Suppressor macrophage treated with lipopolysaccharide for 4 hours (primary cell): ENCODE data around the gene ARMCX2.
"Not testable (repeated sequence)": the region's sequence is repeated elsewhere in the genome, so short reads cannot be mapped to it uniquely, and the experiment has no call there.

Source experiments
- DNase-seq: peaks from one replicate; pipeline ENCODE4 v3.0.0-alpha.2; 2020

The ARMCX2 gene

GRCh38 chrX:101659601-101660063 lies at the start of gene ARMCX2:
Gene ARMCX2 (minus strand): TSS chrX:101659850. CDS start chrX:101657588, 2,262 bp downstream.
- no peak for DNase-seq

GRCh38 chrX:101709384-101709783 lies 49.7 kb upstream of the ARMCX2 start:
- DNase-seq, result no peak

- no peak for DNase-seq
Measured at GRCh38 chrX:101708163-101708562, 48.5 kb upstream of the ARMCX2 start.

GRCh38 chrX:101693476-101693875 lies 33.8 kb upstream of the ARMCX2 start:
- DNase-seq, result no peak

- DNase-seq, result no peak
Measured at GRCh38 chrX:101691835-101692234, 32.2 kb upstream of the ARMCX2 start.

- no peak for DNase-seq
Measured at GRCh38 chrX:101686574-101686973, 26.9 kb upstream of the ARMCX2 start.

DNA sequence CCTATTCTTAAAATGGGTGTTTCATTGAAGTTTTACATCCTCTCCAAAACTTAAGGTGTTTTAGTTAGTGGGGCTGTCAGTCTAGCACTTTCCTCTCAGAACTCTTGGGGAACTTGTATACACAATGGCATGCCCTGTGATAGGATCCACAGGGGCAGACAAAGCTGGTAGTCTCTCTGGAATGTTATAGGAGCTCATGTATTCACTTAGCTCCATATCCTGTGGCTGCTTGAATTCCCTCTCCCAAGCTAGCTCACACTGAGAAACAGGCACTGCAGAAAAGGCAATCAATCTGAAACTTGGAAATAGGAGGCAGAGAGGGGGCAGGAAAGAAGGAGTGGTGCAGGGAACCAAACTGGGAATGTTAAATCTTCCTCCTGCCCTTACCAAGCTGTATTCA lies 26.3 kb upstream of the ARMCX2 start:
- no peak for DNase-seq

DNA sequence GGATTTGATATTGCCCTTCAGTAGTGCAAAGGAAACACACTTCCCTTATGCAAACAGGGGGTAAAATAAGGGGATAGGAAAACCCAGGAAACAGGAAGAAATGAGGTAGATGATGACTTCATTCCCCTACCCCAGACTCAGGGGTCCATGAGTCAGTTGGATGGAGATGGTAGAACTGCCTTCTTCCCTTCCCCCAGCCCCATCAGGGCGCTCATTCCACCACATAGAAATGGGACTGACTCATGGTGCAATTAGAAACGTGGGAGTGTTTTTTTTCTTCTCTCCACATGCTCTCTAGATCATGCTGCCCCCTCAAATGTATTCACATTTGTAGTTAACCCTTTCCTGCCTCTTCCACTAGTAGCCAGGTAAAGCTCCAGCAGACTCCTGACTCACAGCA lies 23.1 kb upstream of the ARMCX2 start:
- DNase-seq, result no peak

DNA sequence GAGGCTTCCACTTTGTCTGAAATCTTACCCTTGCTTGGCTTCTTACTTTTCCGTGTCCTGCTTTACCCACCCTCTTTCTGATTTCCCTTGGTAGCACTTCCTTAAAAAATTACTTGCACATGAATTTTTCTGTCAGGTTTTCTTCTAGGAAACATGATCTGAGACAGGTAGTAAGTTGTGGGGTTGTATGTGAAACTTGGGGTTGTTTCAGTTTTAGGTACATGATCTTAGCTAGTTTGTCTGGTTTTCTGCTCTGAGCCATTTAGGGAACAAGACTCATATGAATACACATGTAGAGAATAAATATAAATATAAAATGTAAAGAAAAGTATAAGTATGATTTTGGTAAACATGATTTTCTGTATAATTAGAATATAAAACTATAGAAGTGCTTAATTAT lies 17.4 kb upstream of the ARMCX2 start:
- no peak for DNase-seq

- no peak for DNase-seq
Measured at GRCh38 chrX:101676571-101676970, 16.9 kb upstream of the ARMCX2 start.

DNA sequence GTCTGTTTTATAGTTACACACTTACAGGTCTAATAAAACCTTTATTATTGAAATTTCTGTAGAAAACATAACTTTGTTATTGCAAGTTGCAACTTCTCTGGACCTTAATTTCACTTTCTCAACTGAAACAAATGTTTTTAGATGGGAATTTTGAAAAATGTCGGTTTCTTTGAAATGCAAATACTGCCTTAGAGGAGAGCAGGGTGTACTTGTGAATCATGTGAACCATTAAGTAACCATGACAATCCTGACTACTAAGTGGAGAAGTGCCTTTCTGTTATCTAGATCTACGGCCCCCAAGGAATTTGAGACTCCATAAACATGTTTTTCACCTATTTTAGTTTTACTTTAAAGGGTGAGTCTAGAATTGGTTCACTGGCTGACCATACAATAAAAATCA lies 8.5 kb upstream of the ARMCX2 start:
- no peak for DNase-seq

DNA sequence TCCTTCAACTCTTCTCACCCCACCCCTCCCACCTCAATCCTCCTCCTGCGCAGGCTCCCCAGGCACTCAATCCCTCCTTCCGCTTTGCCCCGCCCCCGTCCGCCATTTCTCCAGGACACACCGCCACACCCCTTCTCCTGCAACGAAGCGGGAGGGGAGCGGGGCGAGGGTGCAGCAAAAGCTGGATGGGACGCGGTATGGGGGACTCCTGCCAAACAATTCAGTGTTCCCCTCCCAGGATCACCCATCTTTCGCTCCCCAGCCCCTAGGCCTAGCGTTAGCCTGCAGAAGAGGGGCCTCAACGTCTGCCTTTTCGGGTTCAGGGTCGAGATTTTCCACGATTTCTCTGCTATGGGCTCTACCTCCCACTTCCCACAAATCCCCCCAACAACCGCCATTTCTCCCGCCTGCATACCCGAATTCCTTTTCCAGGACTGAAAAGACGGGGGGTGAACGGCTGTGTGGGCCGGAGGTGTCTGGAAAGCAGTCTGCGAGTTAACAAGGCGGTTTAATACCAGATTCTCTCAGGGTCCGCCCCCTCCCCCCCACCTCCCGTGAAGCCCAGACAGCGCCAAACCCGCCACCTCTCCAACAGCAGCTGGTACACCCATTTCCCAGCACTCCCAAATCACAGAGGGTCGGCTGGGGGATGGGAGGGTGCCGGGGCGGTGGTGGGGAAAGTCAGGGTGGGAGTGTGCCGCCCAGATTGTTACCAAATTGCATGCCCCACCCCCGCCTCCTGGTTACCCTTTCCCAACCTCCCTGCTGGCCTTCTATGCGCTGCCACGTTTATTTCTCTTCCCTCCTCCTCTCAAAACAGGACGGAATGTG lies 774 bp downstream of the ARMCX2 start:
- DNase-seq, result peak; percentile 41

DNA sequence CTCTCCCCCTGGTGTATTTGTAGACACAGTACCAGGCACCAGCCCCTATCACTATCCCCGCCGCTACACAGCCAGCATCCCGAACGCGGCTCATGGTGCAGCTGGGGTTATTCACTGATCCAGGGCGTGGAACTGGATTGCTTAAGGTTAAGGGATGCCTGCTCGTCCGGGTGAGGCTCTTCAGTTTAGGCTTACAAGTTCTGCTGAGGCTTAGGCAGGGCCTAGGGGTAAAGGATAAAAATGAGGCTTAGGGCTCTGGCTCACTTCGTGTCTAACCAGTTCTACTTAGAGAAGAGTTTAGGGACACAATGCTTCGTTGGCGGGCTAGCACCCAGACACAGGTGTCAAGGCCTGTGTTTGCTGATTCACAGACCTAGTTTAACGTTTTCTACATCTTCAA lies 2.2 kb downstream of the ARMCX2 start:
- DNase-seq, result no peak

GRCh38 chrX:101656817-101657216 lies 2.8 kb downstream of the ARMCX2 start:
- DNase-seq, result no peak

DNA sequence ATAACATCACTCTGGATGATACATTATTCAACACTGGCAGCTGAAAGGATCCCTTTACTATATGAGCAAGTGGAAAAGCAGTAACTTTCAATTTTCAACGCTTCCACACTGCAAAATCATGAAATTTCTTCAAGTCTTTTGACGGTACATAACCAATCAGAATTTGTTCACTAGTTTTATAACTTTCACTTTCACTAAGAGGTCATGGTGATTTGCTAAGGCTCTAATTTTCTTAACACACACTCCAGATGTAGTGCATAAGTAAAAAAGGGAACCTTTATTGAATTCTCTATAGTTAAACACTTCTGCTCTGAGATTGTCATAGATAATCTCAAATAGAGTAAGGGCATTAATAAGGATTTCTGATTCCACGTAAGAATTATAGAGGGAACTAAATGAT lies 4.1 kb downstream of the ARMCX2 start:
- DNase-seq, result peak; percentile 48

DNA sequence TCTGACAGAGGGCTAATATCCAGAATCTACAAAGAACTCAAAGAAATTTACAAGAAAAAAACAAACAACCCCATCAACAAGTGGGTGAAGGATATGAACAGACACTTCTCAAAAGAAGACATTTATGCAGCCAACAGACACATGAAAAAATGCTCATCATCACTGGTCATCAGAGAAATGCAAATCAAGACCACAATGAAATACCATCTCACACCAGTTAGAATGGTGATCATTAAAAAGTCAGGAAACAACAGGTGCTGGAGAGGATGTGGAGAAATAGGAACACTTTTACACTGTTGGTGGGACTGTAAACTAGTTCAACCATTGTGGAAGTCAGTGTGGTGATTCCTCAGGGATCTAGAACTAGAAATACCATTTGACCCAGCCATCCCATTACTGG lies 11.9 kb downstream of the ARMCX2 start:
- not testable (repeated sequence) for DNase-seq

GRCh38 chrX:101642093-101642492 lies 17.6 kb downstream of the ARMCX2 start:
- DNase-seq, result peak; percentile 40

DNA sequence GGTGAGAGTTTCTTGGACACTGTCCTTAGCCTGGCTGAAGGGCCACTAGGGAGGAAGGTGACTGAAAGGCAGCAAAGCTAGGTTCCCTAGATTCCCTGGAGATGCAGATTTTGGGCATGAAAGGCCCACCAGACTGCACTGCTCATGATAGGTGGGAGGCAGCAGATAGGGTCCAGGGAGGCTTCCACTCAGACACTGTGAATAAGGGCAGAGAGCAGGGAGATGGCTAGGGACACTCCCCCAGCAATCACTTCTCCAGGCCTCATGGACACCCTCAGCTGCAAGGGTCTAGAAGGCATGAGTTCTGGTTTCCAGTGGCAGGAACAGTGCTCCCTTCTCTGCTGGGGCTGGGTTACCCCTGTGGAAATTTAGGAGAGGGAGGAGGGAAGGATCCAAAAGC lies 20.1 kb downstream of the ARMCX2 start:
- no peak for DNase-seq

DNA sequence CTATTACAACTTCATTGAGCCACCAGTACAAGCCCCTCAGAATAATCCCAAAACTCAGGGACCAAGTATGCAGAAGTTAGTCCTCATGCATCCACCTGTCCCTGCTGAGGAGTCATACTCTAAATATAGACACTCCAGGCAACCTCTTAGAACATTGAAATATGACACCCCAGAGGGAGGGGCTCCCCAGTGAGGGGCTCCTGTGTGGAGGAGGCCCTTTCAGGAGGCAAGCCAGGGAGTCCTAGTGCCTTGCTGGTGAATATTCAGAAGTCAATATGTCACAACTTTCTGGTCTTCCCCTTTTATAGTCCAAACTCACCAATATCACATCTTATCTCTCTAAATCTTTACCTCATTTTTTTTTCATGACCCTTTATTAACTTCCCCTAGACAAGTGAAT lies 40.3 kb downstream of the ARMCX2 start:
- no peak for DNase-seq

GRCh38 chrX:101617211-101618191 lies 42.1 kb downstream of the ARMCX2 start, which contains the start of gene ARMCX6:
Gene ARMCX6 (minus strand): TSS chrX:101618000. CDS start chrX:101616620, 1,380 bp downstream.
- peak; percentile 65 for DNase-seq

- DNase-seq, result no peak
Measured at GRCh38 chrX:101605728-101606127, 53.9 kb downstream of the ARMCX2 start.
